ENCODE measurements around the gene CIB2. TPM values are rescaled to one million over a fixed set of nuclear protein-coding genes. Genes with fewer than 3 reads are reported as not detected.

Gene CIB2
- polyA plus RNA-seq, 1 of the 3 experiments (the other 2 are of a cell fraction): 39.6 TPM

DNA sequence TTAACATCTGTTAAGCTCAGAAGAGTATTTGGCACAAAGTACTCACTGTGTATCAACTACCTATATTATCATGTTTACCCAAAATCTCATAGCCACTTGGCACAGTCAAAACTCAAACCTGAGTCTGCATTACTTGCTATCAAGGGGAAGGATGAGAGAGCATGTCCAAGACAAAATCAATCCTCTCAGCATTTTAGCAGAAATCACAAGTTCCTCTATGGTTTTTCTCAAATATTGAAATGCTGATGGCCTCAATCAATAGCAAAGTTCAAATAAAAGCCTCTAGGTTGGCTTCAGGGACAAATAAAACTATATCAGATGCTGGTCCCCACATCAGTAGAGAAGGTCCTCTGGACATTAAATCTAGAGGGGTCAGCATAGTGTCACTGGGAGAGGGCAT lies 68.0 kb downstream of the CIB2 start:
- Histone ChIP-seq H3K27ac (ENCODE audit: low read depth in 2 of 2, low read length in 1 of 2) (peak overlapping the region in 1 of 2 experiments; percentile 99; a peak in 2 of 4 replicates), H3K9me2 (no peaks in the 10 kb centered on the region), H3K4me2 (no peak overlapping the region), H3K36me3 (replicated peaks in 1 of 2; ENCODE audit: control insufficient read depth in 1 of 2, insufficient read depth in 2 of 2, low read length in 1 of 2) (no peaks in the 10 kb centered on the region), H3F3A (replicated peaks; ENCODE audit: insufficient read depth) (peaks cover 21% of the 10 kb centered on the region), H3K79me2 (ENCODE audit: insufficient read depth) (peaks cover 93% of the 10 kb centered on the region), H3K4me3 (ENCODE audit: low read depth in 2 of 2, low read length in 1 of 2) (no peak overlapping the region), H3K9me3 (no peaks in the 10 kb centered on the region), H3K4me1 (ENCODE audit: control insufficient read depth in 1 of 2, insufficient read depth in 2 of 2, low read depth in 1 of 2, low read length in 1 of 2) (peaks cover 52 to 63% of the 10 kb centered on the region in 2 experiments), H3K27me3 (ENCODE audit: insufficient read depth) (no peaks in the 10 kb centered on the region), H4K20me1 (ENCODE audit: insufficient read depth) (peaks cover 27% of the 10 kb centered on the region; the same call in 1 of the 2 replicates), H2AFZ (ENCODE audit: low read depth) (no peak overlapping the region), H3K9ac (no peak overlapping the region)
- POLR2A ChIA-PET: no interaction called here
- no peak for DNase-seq
- TF ChIP-seq MXI1 (IDR thresholded peaks at IDR 0.05; ENCODE audit: low read depth, low read length): no peak
- TF ChIP-seq, protein P1, sequence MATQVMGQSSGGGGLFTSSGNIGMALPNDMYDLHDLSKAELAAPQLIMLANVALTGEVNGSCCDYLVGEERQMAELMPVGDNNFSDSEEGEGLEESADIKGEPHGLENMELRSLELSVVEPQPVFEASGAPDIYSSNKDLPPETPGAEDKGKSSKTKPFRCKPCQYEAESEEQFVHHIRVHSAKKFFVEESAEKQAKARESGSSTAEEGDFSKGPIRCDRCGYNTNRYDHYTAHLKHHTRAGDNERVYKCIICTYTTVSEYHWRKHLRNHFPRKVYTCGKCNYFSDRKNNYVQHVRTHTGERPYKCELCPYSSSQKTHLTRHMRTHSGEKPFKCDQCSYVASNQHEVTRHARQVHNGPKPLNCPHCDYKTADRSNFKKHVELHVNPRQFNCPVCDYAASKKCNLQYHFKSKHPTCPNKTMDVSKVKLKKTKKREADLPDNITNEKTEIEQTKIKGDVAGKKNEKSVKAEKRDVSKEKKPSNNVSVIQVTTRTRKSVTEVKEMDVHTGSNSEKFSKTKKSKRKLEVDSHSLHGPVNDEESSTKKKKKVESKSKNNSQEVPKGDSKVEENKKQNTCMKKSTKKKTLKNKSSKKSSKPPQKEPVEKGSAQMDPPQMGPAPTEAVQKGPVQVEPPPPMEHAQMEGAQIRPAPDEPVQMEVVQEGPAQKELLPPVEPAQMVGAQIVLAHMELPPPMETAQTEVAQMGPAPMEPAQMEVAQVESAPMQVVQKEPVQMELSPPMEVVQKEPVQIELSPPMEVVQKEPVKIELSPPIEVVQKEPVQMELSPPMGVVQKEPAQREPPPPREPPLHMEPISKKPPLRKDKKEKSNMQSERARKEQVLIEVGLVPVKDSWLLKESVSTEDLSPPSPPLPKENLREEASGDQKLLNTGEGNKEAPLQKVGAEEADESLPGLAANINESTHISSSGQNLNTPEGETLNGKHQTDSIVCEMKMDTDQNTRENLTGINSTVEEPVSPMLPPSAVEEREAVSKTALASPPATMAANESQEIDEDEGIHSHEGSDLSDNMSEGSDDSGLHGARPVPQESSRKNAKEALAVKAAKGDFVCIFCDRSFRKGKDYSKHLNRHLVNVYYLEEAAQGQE (IDR thresholded peaks at IDR 0.05; ENCODE audit: low read depth, low read length): no peak
- TF ChIP-seq SMC3 (IDR thresholded peaks at IDR 0.05; ENCODE audit: low read depth, low read length): no peak
- TF ChIP-seq RFX5 (IDR thresholded peaks at IDR 0.05; ENCODE audit: low read length): no peak
- CTCF ChIA-PET: interaction anchor here (1.4 kb wide), 1 partner anchor 45 kb away, joined by 4 read pairs; no protein-coding TSS in a partner anchor

DNA sequence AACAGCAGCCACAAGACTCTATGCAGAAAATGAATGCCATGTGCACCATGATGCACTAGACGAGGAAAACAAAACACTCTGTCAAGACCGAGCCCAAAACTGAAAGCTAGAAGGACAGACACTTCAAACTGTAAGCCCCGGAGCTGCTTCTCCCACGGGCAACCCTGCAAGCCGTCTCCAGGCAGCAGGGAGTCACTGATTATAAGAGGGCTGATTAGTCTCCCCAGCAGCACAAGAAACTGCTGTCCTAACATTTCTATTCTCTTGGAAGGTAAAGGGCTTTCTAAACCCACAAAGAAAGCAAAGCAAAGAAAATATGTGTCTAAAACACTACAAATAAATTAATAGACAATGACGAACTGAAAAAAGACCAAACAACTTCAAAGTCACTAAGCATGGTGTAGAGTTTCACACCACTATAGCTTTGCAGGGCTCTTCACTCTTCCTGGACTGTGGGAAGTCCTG lies 69.2 kb downstream of the CIB2 start:
- DNase-seq: no peak
- Histone ChIP-seq H3K4me3 (ENCODE audit: low read depth in 2 of 2, low read length in 1 of 2) (no peak overlapping the region), H3K9ac (no peak overlapping the region), H3K9me2 (no peaks in the 10 kb centered on the region), H3K36me3 (replicated peaks in 1 of 2; ENCODE audit: control insufficient read depth in 1 of 2, insufficient read depth in 2 of 2, low read length in 1 of 2) (no peaks in the 10 kb centered on the region), H3K27ac (ENCODE audit: low read depth in 2 of 2, low read length in 1 of 2) (peak overlapping the region; percentile 8 to 29; a peak in 1 of 4 replicates), H2AFZ (ENCODE audit: low read depth) (no peak overlapping the region), H3K4me2 (peak overlapping the region; percentile 33; the same call in 1 of the 2 replicates), H3K9me3 (no peaks in the 10 kb centered on the region), H3K4me1 (ENCODE audit: control insufficient read depth in 1 of 2, insufficient read depth in 2 of 2, low read depth in 1 of 2, low read length in 1 of 2) (peaks cover 44 to 61% of the 10 kb centered on the region in 2 experiments), H3K27me3 (ENCODE audit: insufficient read depth) (no peaks in the 10 kb centered on the region), H3F3A (replicated peaks; ENCODE audit: insufficient read depth) (peaks cover 19% of the 10 kb centered on the region), H4K20me1 (ENCODE audit: insufficient read depth) (peaks cover 18% of the 10 kb centered on the region; the same call in 1 of the 2 replicates), H3K79me2 (ENCODE audit: insufficient read depth) (peaks cover 95% of the 10 kb centered on the region)
- no peak for TF ChIP-seq EZH2phosphoT487 (IDR thresholded peaks at IDR 0.05; ENCODE audit: borderline replicate concordance, low read depth)
- TF ChIP-seq TCF12 (IDR thresholded peaks at IDR 0.05): no peak
- no peak for TF ChIP-seq ZBTB33 (IDR thresholded peaks at IDR 0.05; ENCODE audit: borderline replicate concordance, low read depth)
- TF ChIP-seq, protein P1 (IDR thresholded peaks at IDR 0.05; ENCODE audit: low read depth, low read length): no peak
- TF ChIP-seq EP300 (IDR thresholded peaks at IDR 0.05; ENCODE audit: borderline replicate concordance in 1 of 2, low read depth in 1 of 2, low read length in 1 of 2): no peak
- no peak for TF ChIP-seq MXI1 (IDR thresholded peaks at IDR 0.05; ENCODE audit: low read depth, low read length)
- TF ChIP-seq ELF1 (IDR thresholded peaks at IDR 0.05): no peak
- TF ChIP-seq RFX5 (IDR thresholded peaks at IDR 0.05; ENCODE audit: low read length): no peak
- TF ChIP-seq GABPA (IDR thresholded peaks at IDR 0.05; ENCODE audit: low read depth): no peak
- TF ChIP-seq JUND (IDR thresholded peaks at IDR 0.05): no peak
- no peak for TF ChIP-seq TAF1 (IDR thresholded peaks at IDR 0.05; ENCODE audit: borderline replicate concordance, low read depth, low read length)
- no peak for TF ChIP-seq SMC3 (IDR thresholded peaks at IDR 0.05; ENCODE audit: low read depth, low read length)
- no peak for TF ChIP-seq GATA2 (CRISPR knock-in tag; IDR thresholded peaks at IDR 0.05)
- no peak for TF ChIP-seq FOXJ3 (CRISPR knock-in tag; IDR thresholded peaks at IDR 0.05)
- TF ChIP-seq SIN3A (IDR thresholded peaks at IDR 0.05; ENCODE audit: borderline replicate concordance, low read depth, low read length): no peak
- TF ChIP-seq FOXM1 (IDR thresholded peaks at IDR 0.05; ENCODE audit: low read depth): no peak
- TF ChIP-seq MEF2A (IDR thresholded peaks at IDR 0.05; ENCODE audit: borderline replicate concordance, low read depth): no peak
- TF ChIP-seq FOSL2 (IDR thresholded peaks at IDR 0.05; ENCODE audit: borderline replicate concordance, low read depth): no peak
- TF ChIP-seq RAD21 (IDR thresholded peaks at IDR 0.05; ENCODE audit: low read length): no peak
- ChIA-PET POLR2A (no interaction called here), CTCF (interaction anchor here (1.3 to 1.4 kb wide), 2 partner anchors 17 to 46 kb away, joined by 3 to 4 read pairs; no protein-coding TSS in a partner anchor)
- WGBS (ENCODE audit: low lambda C conversion rate): 57% methylated on average over 6 of the region's 6 CpGs
